ENCODE data around the gene SAMSN1. TPM values are rescaled to one million over a fixed set of nuclear protein-coding genes. Genes with fewer than 3 reads are reported as not detected.

SAMSN1 gene
- total RNA-seq, 4 donors from 2014 or later = 0.82 to 1.4 (median 1.4) TPM; not detected in 1

DNA sequence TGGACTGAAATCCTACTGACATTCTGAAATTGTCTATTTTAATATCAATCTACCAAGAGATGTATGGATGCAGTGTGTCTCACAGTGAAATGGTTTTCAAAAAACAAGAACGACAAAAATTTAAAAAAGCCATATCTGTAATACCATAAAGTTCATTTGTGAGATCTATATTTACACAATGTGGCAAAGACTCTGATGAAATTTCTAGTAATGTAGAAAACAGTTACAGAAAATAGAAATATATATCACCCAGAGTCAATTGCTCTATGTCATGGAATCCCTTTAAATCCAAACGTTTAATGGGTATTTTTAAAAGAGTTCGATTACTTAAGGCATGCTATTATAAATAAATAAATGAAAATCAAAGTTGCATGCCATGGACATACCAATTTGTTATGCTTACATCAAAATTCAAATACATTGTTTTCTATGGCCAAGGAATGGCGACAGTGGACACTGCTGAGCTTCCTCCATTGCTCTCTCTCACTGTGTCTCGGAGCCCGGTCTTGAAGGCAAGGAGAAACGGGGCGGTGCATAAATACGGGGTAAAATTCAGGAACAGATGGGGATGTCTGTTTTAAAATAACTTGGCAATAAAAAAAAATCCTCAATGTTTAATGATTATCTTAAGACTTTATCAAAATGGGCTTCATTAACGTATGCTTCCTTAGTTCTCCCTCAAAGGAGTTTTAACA is 37.0 kb upstream of the SAMSN1 start:
- Histone ChIP-seq H3K4me1 (no peaks in the 10 kb centered on the region), H3K4me3 (no peak overlapping the region), H3K27ac (no peak overlapping the region), H3K27me3 (no peaks in the 10 kb centered on the region), H3K9me3 (no peaks in the 10 kb centered on the region), H3K36me3 (no peaks in the 10 kb centered on the region)
- TF ChIP-seq, protein P1, sequence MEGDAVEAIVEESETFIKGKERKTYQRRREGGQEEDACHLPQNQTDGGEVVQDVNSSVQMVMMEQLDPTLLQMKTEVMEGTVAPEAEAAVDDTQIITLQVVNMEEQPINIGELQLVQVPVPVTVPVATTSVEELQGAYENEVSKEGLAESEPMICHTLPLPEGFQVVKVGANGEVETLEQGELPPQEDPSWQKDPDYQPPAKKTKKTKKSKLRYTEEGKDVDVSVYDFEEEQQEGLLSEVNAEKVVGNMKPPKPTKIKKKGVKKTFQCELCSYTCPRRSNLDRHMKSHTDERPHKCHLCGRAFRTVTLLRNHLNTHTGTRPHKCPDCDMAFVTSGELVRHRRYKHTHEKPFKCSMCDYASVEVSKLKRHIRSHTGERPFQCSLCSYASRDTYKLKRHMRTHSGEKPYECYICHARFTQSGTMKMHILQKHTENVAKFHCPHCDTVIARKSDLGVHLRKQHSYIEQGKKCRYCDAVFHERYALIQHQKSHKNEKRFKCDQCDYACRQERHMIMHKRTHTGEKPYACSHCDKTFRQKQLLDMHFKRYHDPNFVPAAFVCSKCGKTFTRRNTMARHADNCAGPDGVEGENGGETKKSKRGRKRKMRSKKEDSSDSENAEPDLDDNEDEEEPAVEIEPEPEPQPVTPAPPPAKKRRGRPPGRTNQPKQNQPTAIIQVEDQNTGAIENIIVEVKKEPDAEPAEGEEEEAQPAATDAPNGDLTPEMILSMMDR (IDR thresholded peaks at IDR 0.05 in 4 of 5, conservative IDR thresholded peaks at IDR 0.05 in 1 of 5) = no peak
- no peak for TF ChIP-seq POLR2A (IDR thresholded peaks at IDR 0.05)
- DNase-seq (no peak), ATAC-seq (no peak)
- intact Hi-C loops (cut with DNase I; ENCODE audit: low total_unique reads) (no loop called here), in situ Hi-C loops (cut with MboI; ENCODE audit: low sequenced_read_pairs in 4 of 4) (no loop called here)

DNA sequence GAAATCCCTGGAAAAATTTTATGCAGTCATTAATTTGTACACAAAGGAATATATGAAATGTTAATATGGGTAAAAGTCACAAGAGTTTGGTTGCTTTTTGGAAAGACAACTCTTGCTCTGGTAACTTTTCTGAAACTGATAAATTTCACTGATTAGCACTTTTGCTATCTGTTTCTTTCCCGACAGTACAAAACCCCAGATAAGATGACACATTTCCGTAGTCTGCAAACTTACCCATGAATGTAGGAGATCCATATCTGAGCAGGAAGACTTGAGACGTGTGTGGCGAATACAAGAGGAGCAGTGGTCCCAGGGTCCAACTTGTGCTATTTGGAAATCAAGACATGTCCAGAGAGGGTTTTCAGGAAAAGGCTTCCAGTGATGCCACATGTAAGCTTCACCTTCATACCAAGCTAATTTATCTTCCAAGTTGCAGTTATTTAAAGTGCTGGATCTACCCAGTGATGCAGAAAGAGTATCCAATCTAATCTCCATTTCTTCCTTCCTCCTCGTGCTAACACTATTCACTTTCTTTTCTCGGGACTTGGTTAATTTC is 35.9 kb upstream of the SAMSN1 start:
- no peaks in the 10 kb centered on the region for H3K9me3 ChIP-seq
- TF ChIP-seq, protein P1 (IDR thresholded peaks at IDR 0.05 in 4 of 5, conservative IDR thresholded peaks at IDR 0.05 in 1 of 5) = no peak
- no peaks in the 10 kb centered on the region for H3K27me3 ChIP-seq
- no peaks in the 10 kb centered on the region for H3K4me1 ChIP-seq
- DNase-seq = no peak
- no peaks in the 10 kb centered on the region for H3K36me3 ChIP-seq
- no peak overlapping the region for H3K4me3 ChIP-seq
- in situ Hi-C loops (cut with MboI; ENCODE audit: low sequenced_read_pairs in 4 of 4) (no loop called here), intact Hi-C loops (cut with DNase I; ENCODE audit: low total_unique reads) (no loop called here)
- no peak for ATAC-seq
- no peak overlapping the region for H3K27ac ChIP-seq

DNA sequence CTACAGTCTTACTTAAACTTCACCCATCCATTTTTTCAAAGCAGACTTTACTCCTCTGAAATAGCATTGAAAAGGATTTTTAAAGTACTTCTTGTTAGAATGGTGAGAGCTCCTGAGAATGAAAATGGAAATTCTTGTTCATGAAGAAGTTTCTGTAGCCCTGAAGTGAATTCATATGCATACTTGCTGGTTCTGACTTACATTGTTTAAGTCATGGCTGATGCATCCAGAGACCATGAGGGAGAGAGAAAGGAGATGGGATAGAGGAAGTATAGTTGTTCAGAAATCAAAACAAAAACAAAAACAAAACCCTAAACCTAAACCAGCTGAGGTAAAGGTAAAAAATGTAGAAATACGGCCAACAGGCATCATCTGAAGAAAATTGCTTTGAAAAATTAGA is 27.1 kb upstream of the SAMSN1 start:
- in situ Hi-C loops (cut with MboI; ENCODE audit: low sequenced_read_pairs in 4 of 4) (no loop called here), intact Hi-C loops (cut with DNase I; ENCODE audit: low total_unique reads) (no loop called here)
- no peaks in the 10 kb centered on the region for H3K4me1 ChIP-seq
- TF ChIP-seq, protein P1 (IDR thresholded peaks at IDR 0.05 in 4 of 5, conservative IDR thresholded peaks at IDR 0.05 in 1 of 5) = no peak
- no peak for TF ChIP-seq POLR2A (IDR thresholded peaks at IDR 0.05)
- ATAC-seq (no peak), DNase-seq (no peak)
- no peaks in the 10 kb centered on the region for H3K27me3 ChIP-seq
- no peak overlapping the region for H3K4me3 ChIP-seq
- no peaks in the 10 kb centered on the region for H3K9me3 ChIP-seq
- H3K36me3 ChIP-seq = no peaks in the 10 kb centered on the region
- H3K27ac ChIP-seq = no peak overlapping the region

DNA sequence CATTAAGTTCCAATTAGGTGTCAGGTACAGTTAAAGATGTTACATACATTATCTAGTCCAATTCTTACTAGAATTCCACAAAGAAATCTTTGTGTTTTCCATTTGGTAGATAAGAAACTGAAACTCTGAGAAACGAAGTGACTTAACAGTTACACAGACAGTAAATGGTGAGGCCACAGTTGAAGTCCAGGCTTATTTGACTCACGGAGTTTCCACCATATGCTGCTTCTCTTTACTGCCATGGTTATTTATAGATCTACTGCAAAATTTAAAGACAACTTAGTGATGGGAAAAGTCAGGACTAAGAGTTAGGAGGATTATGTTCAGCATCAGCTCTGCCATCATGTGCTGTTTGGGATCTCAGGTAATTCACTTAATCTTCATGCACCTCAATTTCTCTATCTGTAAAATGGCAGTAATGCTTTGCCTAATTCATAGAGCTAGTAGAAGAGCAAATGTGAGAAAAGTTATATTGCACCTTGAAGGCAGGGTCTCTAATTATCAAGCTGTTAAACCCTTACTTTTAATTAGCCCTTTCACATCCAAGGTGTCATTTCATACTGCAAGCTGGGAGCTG is 26.2 kb upstream of the SAMSN1 start:
- H3K27ac ChIP-seq = no peak overlapping the region
- DNase-seq = no peak
- H3K9me3 ChIP-seq = no peaks in the 10 kb centered on the region
- H3K4me3 ChIP-seq = no peak overlapping the region
- TF ChIP-seq, protein P1 (IDR thresholded peaks at IDR 0.05 in 4 of 5, conservative IDR thresholded peaks at IDR 0.05 in 1 of 5) = no peak
- no peak for TF ChIP-seq POLR2A (IDR thresholded peaks at IDR 0.05)
- no peaks in the 10 kb centered on the region for H3K36me3 ChIP-seq
- no peak for ATAC-seq
- in situ Hi-C loops (cut with MboI; ENCODE audit: low sequenced_read_pairs in 4 of 4) (no loop called here), intact Hi-C loops (cut with DNase I; ENCODE audit: low total_unique reads) (no loop called here)
- no peaks in the 10 kb centered on the region for H3K4me1 ChIP-seq
- no peaks in the 10 kb centered on the region for H3K27me3 ChIP-seq
